Measurements from ENCODE around the gene POLG. TPM values are rescaled to one million over a fixed set of nuclear protein-coding genes. Genes with fewer than 3 reads are reported as not detected.

POLG gene
- total and polyA plus RNA-seq, 2 of the 4 experiments (the other 2 are of a cell fraction) = 19.9 to 30.6 TPM

DNA sequence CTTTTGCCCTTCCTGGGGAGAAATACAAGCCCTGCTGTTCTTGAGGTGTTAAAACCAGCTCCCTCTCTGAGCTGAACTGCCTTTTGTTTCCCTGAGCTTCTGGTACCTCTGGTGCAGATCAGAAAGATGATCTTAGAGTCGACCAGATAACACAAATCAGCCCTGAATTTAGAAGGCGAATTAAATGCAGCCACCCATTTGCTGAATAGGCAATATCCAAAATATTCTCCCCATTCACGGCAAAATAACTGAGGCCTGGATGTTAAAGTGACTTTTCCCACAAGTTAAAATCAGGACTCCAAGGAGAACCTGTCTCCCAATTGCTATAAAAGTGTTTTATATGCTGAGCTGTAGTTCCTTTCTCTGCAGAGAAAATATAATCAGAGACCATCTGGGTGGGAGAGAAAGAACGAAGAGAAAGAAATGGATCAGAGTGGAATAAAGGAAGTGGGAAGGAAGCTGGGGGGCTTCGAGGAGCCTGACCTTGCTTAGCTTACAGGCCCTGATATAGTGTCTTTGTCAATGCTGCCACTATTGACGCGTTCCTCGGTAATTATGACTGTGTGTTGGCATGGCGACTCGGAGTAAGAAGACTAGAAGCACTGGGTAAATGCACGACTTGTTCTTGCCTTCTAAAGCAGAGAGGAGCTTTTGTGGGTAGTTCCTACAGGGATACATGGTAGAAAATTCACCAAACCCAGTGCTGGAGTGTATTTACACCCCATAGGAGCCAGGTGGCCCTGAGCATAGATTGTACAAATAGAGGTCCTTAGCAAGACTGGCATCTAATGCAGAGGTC lies 47.5 kb upstream of the POLG start:
- POLR2A ChIA-PET (ENCODE audit: unreplicated experiment) = no interaction called here

More for the DNA sequence above, 47.5 kb upstream of the POLG start:
- Histone ChIP-seq H4K91ac (ENCODE audit: insufficient read depth, low read depth, low read length) (no peak overlapping the region), H2BK120ac (ENCODE audit: low read depth, low read length) (no peak overlapping the region), H2AK9ac (replicated peaks; ENCODE audit: low read depth, low read length, poor library complexity) (no peak overlapping the region), H3K4me1 (ENCODE audit: control insufficient read depth, insufficient read depth, low read length) (no peaks in the 10 kb centered on the region), H2BK15ac (ENCODE audit: low read depth, low read length) (no peak overlapping the region), H3K9ac (ENCODE audit: low read depth, low read length) (no peak overlapping the region), H3K4me3 (ENCODE audit: insufficient read depth, low read depth, low read length) (no peak overlapping the region), H3K4me2 (ENCODE audit: low read depth, low read length) (no peak overlapping the region), H2AK5ac (ENCODE audit: low read depth, low read length) (no peak overlapping the region), H3K9me3 (ENCODE audit: control insufficient read depth, insufficient read depth, low read length) (no peaks in the 10 kb centered on the region; the same call in 1 of the 2 replicates), H3K23ac (ENCODE audit: low read depth, low read length) (no peak overlapping the region), H3K27ac (ENCODE audit: insufficient read depth, low read length) (no peak overlapping the region), H3K4ac (ENCODE audit: low read depth, low read length) (no peak overlapping the region), H2BK20ac (ENCODE audit: low read depth, low read length) (no peak overlapping the region), H4K8ac (ENCODE audit: low read depth in 2 of 2, low read length in 2 of 2) (no peak overlapping the region), H2BK5ac (ENCODE audit: low read depth, low read length, poor library complexity, severe bottlenecking) (no peak overlapping the region), H3K27me3 (ENCODE audit: control insufficient read depth, insufficient read depth, low read length) (peaks cover 81% of the 10 kb centered on the region), H4K20me1 (ENCODE audit: insufficient read depth, low read length) (no peaks in the 10 kb centered on the region), H2AFZ (replicated peaks; ENCODE audit: low read length, poor library complexity) (no peak overlapping the region), H4K5ac (ENCODE audit: low read depth, low read length) (no peak overlapping the region), H3K9me1 (ENCODE audit: insufficient read depth, low read length) (no peaks in the 10 kb centered on the region), H3K18ac (ENCODE audit: low read depth, low read length) (no peak overlapping the region), H3K36me3 (ENCODE audit: control insufficient read depth, insufficient read depth, low read length) (no peaks in the 10 kb centered on the region), H3K79me1 (ENCODE audit: low read depth in 1 of 2, low read length in 2 of 2) (no peaks in the 10 kb centered on the region), H3K14ac (replicated peaks; ENCODE audit: low read depth, low read length) (no peak overlapping the region), H3K56ac (ENCODE audit: extremely low read depth, insufficient read depth, low read length) (no peak overlapping the region)
- ATAC-seq (ENCODE audit: low read depth) (no peak), DNase-seq (no peak)
- BruUV-seq (replicated peaks) = no TSS peak
- TF ChIP-seq CHD1 (IDR thresholded peaks at IDR 0.05; ENCODE audit: low read depth, low read length) (no peak), MAFK (IDR thresholded peaks at IDR 0.05; ENCODE audit: low read depth, low read length) (peak; percentile 25; the same call in 1 of the 2 replicates), FOS (IDR thresholded peaks at IDR 0.05; ENCODE audit: low read depth, low read length) (no peak)
- in situ Hi-C loops (cut with MboI; ENCODE audit: low sequenced_read_pairs) (no loop called here), dilution Hi-C loops (cut with HindIII; ENCODE audit: low sequenced_read_pairs, unreplicated experiment) (no loop called here), intact Hi-C loops (cut with micrococcal nuclease) (no loop called here)
- WGBS, 2 experiments (ENCODE audit: extremely low coverage in 2 of 2, insufficient read length in 1 of 2) = 60% methylated on average over 9 of the region's 11 CpGs; no CpG with 5 or more reads in 1 of the 2 experiments
- CTCF ChIA-PET = no interaction called here

All from IMR-90 (cell line).